GM12801 (cell line): ENCODE results near the gene TAS2R4.

Source experiments
- TF ChIP-seq, protein P1 (sequence below): IDR thresholded peaks from one replicate; pipeline ENCODE4 v1.5.1; 2011; ENCODE audit warnings: control low read depth; ENCODE audit not compliant: insufficient read length; ENCODE audit errors: extremely low read depth

The TAS2R4 gene

GRCh38 chr7:141739250-141739649, 37.2 kb upstream of the TAS2R4 start:
- TF ChIP-seq, protein P1, sequence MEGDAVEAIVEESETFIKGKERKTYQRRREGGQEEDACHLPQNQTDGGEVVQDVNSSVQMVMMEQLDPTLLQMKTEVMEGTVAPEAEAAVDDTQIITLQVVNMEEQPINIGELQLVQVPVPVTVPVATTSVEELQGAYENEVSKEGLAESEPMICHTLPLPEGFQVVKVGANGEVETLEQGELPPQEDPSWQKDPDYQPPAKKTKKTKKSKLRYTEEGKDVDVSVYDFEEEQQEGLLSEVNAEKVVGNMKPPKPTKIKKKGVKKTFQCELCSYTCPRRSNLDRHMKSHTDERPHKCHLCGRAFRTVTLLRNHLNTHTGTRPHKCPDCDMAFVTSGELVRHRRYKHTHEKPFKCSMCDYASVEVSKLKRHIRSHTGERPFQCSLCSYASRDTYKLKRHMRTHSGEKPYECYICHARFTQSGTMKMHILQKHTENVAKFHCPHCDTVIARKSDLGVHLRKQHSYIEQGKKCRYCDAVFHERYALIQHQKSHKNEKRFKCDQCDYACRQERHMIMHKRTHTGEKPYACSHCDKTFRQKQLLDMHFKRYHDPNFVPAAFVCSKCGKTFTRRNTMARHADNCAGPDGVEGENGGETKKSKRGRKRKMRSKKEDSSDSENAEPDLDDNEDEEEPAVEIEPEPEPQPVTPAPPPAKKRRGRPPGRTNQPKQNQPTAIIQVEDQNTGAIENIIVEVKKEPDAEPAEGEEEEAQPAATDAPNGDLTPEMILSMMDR, result no peak

DNA sequence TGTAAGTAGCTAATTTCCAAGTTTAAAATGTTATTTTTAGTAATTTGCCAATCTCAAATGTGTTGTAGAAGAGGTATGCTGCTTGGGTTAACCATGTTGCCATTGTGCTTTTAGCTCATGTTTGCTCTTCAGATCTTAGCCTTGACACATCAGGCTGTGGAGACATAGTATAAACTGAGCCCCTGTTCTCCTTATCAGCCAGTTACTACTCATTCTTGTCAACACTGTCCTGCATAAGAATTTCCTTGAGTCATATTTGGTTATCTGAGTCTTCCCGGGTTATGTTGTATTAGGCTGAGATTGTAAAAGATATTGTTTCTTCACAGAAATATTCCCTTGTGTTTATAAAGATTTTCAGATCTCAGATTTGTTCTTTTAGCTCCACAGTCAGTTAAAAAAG, 34.2 kb upstream of the TAS2R4 start:
- TF ChIP-seq, protein P1, result no peak

DNA sequence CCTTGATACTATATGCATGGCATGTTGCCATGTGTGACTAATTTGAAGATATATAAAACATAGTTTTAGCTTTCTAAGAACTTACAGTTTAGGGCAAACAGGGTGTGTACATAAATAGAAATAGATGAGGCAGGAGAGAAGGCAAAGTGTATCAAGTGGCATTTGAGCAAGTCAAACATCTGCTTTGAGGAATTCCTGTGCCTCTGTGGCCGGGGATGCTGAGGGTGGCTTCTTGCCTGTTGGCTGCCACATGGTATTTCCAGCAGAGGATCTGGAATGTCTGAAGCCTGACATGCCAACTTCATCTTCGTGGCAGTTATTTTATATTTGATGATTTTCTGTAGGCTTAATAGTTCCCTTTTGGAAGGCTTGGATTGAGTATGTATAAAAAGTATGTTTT, 32.3 kb upstream of the TAS2R4 start:
- TF ChIP-seq, protein P1, result no peak

GRCh38 chr7:141748396-141748795, 28.1 kb upstream of the TAS2R4 start:
- TF ChIP-seq, protein P1, result no peak

DNA sequence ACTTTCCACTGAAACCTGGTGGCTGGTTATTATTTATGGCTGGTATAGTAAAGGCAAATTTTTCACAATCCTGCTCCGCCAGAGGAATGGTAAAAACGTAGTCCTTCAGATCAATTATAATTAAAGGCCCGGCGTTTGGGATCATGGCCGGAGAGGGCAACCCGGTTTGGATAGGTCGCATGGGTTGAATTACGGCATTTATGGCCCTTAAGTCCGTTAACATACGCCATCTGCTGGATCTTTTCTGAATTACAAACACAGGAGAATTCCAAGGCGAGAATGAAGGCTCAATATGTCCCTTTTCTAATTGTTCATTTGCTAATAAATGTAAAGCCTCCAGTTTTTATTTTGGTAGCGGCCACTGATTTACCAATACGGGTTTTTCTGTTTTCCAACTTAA, 23.8 kb upstream of the TAS2R4 start:
- TF ChIP-seq, protein P1, result no peak

DNA sequence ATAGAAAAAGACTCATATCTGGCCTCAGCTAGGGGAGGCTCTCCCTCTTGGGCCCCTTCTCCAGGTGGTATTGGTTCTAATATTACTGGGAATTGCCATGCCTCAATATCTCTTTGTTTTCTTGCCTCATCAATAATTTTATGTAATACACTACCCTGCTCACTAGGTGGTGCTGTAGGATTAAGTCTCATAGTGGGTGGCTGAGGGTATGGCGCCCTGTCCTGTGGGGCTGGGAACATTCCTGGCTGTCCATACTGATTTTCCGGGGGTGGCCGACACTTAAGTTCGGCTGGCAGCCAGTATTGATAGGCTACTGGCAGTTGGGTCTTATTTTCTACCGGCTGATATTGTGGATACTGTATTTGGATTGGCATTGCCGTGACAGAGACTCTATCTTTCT, 21.5 kb upstream of the TAS2R4 start:
- TF ChIP-seq, protein P1, result no peak

DNA sequence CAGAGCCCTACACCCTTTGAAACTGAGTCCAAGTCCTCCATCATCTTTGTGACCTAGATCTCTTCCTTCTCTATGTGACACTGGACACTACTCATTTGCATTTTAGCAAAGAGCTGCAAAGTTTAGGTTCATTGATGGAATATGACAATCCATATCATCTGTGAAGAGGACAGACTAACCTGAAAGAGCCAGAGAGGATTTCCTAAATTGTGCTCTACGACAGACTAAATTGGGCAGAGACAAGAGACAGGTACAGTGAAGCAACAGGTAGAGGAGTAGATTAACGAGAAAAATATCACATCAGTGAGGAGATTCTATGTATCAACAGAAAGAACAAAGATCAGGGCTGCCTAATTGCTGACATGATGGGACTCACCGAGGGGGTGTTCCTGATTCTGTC, 12.7 kb upstream of the TAS2R4 start, which contains the start of gene TAS2R3:
TSS of gene TAS2R3 (plus strand) at position 301 of the 400 bp plus-strand sequence. CDS start at position 363, 62 bp downstream.
- TF ChIP-seq, protein P1, result no peak
